ENCODE results near the gene MLXIP. TPM values are rescaled to one million over a fixed set of nuclear protein-coding genes. Genes with fewer than 3 reads are reported as not detected.

The MLXIP gene
- total RNA-seq, 1 donor from 2014 or later = 39.8 TPM

DNA sequence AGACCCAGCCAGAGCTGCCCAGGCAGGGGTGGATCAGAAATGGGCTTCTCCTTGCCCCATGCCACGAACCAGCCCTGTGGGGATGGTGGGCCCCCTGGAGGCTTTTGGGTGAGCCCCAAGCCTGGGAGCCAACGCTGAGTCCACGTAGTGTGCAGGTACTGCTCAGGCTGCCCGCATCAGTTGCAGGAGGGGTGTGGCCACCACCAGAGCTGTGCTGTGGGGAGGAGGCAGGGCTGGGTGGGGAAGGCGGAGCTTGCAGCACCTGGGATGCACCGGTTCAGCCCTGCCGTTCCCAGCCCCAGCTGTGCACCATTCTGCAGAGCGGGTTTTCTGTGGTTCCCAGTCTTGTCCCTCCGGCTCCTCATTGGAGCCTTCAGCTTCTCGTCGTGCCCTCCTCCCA lies 59.1 kb downstream of the MLXIP start:
- Mint-ChIP-seq H3K27ac (ENCODE audit: unreplicated experiment) (no peak overlapping the region), H3K27me3 (ENCODE audit: low read depth) (no peaks in the 10 kb centered on the region), H3K4me3 (no peak overlapping the region), H3K36me3 (ENCODE audit: low read depth) (peaks cover 17% of the 10 kb centered on the region), H3K4me1 (no peaks in the 10 kb centered on the region), H3K9me3 (no peaks in the 10 kb centered on the region)
- TF ChIP-seq CTCF (conservative IDR thresholded peaks at IDR 0.05) = no peak
- no peak for DNase-seq (ENCODE audit: low read depth, low spot score)

DNA sequence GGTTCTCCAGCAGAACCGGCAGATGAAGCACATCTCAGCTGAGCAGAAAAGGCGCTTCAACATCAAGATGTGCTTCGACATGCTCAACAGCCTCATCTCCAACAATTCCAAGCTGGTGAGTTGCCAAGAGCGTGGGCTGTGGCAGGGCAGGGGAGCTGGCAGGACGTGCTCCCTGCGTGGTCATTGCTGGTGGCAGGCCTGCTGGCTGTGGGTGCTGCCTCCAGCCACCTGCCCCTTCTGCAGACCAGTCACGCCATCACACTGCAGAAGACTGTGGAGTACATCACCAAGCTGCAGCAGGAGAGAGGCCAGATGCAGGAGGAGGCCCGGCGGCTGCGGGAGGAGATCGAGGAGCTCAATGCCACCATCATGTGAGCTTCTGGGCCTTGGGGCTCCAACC lies 59.6 kb downstream of the MLXIP start:
- DNase-seq (ENCODE audit: low read depth, low spot score) = no peak
- no peak for TF ChIP-seq CTCF (conservative IDR thresholded peaks at IDR 0.05)
- Mint-ChIP-seq H3K27ac (ENCODE audit: unreplicated experiment) (no peak overlapping the region), H3K27me3 (ENCODE audit: low read depth) (no peaks in the 10 kb centered on the region), H3K4me1 (no peaks in the 10 kb centered on the region), H3K4me3 (no peak overlapping the region), H3K9me3 (no peaks in the 10 kb centered on the region), H3K36me3 (ENCODE audit: low read depth) (peaks cover 21% of the 10 kb centered on the region)

DNA sequence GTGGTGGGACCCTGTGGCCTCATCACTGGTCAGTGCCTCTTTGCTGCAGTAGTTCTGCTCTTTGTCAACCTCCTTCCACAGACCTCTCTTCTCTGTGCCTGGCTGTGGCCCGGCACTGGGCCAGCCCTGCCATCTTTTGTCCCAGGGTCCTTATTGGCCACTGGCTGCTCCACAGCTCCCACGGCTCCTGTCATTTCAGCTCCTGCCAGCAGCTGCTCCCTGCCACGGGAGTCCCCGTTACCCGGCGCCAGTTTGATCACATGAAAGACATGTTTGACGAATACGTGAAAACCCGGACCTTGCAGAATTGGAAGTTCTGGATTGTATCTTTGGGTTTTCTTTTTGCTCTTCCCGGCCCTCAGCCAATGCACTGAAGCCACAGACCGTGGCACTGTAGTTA lies 60.1 kb downstream of the MLXIP start:
- no peak for TF ChIP-seq CTCF (conservative IDR thresholded peaks at IDR 0.05)
- no peak overlapping the region for H3K27ac Mint-ChIP-seq (ENCODE audit: unreplicated experiment)
- no peak overlapping the region for H3K4me3 Mint-ChIP-seq
- DNase-seq (ENCODE audit: low read depth, low spot score) = no peak
- H3K36me3 Mint-ChIP-seq (ENCODE audit: low read depth) = peaks cover 24% of the 10 kb centered on the region
- H3K4me1 Mint-ChIP-seq = no peaks in the 10 kb centered on the region
- H3K27me3 Mint-ChIP-seq (ENCODE audit: low read depth) = no peaks in the 10 kb centered on the region
- no peaks in the 10 kb centered on the region for H3K9me3 Mint-ChIP-seq

DNA sequence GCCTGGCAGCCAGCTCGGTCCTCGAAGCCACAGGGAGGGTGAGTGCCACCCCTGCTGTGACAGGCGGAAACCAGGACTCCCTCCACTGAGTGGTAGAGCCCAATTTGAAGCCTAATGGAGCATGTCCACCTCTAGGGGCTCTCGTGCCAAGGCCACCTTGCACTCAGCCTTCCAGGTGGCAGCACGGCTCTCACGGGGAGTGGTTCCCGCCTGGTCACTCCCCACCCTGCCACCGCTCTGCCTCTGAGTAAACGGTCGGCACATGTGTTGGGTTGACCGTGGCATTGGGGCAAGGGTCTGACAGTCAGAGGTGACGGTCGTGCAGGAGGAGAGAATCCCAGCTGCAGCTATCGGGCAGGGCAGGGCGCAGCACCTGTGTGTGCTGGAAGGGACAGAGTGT lies 60.7 kb downstream of the MLXIP start:
- Mint-ChIP-seq H3K4me3 (no peak overlapping the region), H3K9me3 (no peaks in the 10 kb centered on the region), H3K36me3 (ENCODE audit: low read depth) (peaks cover 30% of the 10 kb centered on the region), H3K27ac (ENCODE audit: unreplicated experiment) (no peak overlapping the region), H3K4me1 (no peaks in the 10 kb centered on the region), H3K27me3 (ENCODE audit: low read depth) (no peaks in the 10 kb centered on the region)
- TF ChIP-seq CTCF (conservative IDR thresholded peaks at IDR 0.05) = no peak
- no peak for DNase-seq (ENCODE audit: low read depth, low spot score)

DNA sequence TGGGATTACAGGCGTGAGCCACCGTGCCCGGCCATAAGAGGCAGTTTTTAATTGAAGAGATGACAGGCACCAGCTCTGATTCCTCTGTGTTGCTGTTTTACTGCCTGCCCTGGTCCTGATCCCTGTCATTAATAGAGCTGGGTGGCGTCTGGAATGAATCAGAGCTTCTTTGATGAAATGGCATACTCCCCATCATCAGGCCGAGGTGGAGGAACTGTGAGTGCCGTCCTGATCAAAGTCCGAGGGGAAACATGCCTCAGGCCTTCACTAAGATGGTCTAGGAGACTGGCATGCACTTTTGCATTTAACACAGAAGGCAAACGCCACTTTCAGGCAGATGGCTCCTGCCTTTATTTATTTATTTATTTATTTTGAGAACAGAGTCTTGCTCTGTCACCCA lies 61.4 kb downstream of the MLXIP start:
- no peak overlapping the region for H3K4me3 Mint-ChIP-seq
- H3K9me3 Mint-ChIP-seq = no peaks in the 10 kb centered on the region
- H3K4me1 Mint-ChIP-seq = no peaks in the 10 kb centered on the region
- no peaks in the 10 kb centered on the region for H3K27me3 Mint-ChIP-seq (ENCODE audit: low read depth)
- H3K36me3 Mint-ChIP-seq (ENCODE audit: low read depth) = peaks cover 30% of the 10 kb centered on the region
- no peak for TF ChIP-seq CTCF (conservative IDR thresholded peaks at IDR 0.05)
- no peak overlapping the region for H3K27ac Mint-ChIP-seq (ENCODE audit: unreplicated experiment)
- DNase-seq (ENCODE audit: low read depth, low spot score) = no peak

Data from neural crest cell (in vitro differentiated cells).